GM18519 (cell line): Measurements from ENCODE around the gene HM13.
"Not testable (repeated sequence)": the region's sequence is repeated elsewhere in the genome, so short reads cannot be mapped to it uniquely, and the experiment has no call there.

Experiments
- ATAC-seq: cut with Tn5 transposase; IDR thresholded peaks from one replicate; pipeline ENCODE4 v1.9.1; 2021; ENCODE audit warnings: mild to moderate bottlenecking, moderate library complexity; ENCODE audit not compliant: unreplicated experiment, low FRiP score

The HM13 gene

DNA sequence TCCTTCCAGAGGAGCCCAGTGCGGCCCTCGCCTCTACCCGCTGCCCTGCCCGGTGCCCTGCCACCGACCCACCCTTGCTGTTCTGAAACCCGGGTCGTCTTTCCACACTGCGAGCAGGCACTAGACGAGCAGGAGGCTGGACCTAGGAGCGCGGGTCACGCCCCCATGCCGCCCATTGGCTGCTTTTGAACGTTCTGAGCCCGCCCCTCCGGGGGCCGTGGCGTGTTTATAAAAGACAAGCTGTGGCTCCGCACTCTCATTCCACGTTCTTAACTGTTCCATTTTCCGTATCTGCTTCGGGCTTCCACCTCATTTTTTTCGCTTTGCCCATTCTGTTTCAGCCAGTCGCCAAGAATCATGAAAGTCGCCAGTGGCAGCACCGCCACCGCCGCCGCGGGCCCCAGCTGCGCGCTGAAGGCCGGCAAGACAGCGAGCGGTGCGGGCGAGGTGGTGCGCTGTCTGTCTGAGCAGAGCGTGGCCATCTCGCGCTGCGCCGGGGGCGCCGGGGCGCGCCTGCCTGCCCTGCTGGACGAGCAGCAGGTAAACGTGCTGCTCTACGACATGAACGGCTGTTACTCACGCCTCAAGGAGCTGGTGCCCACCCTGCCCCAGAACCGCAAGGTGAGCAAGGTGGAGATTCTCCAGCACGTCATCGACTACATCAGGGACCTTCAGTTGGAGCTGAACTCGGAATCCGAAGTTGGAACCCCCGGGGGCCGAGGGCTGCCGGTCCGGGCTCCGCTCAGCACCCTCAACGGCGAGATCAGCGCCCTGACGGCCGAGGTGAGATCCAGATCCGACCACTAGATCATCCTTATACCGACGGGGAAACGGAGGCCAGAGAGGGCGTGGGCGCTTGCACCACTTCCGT is 91.0 kb downstream of the HM13 start, which contains the start of gene ID1:
Gene ID1 (plus strand): TSS at position 259 of the 871 bp plus-strand sequence. CDS start 99 bp downstream, at position 358.
- ATAC-seq = peak; percentile 63

- ATAC-seq = no peak
Observed at GRCh38 chr20:31605902-31606803, 91.9 kb downstream of the HM13 start.

DNA sequence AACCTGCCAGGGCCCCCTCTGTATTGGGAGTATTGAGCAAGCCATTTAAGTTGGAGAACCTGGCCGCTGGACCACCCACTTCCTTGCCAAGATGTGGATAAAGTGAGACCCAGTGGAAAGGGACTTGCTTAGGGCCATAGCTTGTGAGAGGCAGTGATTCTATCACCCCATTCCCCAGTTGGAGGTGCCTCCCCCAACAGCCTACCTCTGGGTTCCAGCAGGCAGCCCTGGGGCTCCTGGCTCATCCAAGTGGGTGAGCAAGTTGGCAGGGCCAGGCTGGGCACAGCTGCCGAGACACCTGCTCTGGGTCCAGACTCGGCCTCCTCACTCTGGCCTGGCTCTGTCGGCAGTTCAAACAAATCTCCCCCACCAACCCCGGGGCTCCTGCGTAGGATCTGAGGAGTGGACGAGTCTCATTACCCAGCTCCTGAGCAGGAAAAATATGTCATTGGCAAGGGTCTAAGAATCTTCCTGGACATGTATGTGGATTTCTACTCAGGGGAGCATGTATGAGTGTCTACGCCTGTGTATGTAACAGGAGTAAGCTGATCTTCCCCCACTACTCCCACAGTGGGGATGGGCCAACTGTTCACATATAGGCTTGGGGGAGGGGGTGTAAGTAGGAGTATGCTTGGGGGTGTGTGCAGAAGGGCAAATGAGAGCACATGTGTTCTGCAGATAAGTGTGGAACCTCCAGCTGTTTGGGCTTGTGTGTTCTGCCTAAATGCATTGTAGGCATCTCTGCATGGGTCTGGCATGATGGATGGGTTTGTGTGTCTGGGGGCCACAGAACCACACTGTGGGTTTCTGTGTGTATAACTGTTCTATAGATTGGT is 92.8 kb downstream of the HM13 start:
- ATAC-seq = no peak

- no peak for ATAC-seq
Observed at GRCh38 chr20:31607640-31608250, 93.5 kb downstream of the HM13 start.

DNA sequence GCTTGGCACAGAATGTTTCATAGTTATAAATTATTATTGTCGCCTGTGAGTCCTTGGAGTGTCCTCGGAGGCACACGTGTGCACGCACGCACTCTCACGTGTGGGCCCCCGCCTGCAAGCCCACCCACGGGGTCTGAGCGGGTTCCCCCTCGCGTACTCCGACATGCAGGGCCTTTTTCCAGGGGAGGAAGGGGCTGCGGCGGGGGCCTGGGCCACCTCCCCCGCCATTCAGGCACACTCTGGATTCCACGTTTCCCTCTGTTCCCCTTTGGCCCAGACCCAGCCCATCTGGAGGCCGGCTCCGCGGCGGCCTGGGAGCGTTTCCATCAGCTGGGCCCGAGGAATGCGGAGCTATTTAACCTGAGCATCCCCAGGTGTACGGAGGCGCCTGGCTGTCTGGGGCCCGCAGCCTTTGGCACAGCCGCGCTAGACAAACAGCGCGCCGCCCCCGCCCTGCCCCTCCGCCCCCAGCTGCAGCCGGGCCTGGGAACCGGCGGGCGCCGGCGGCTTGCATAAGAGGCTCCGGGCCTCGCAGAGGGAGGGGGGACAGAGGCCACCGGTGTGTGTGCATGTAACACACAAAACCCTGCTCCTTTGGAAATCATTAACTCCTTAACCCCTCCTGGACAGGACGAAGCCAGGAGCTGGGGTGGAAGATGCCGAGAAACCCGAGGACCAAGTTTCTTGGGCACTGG is 94.2 kb downstream of the HM13 start:
- ATAC-seq = no peak

GRCh38 chr20:31612271-31612640 is 98.0 kb downstream of the HM13 start:
- not testable (repeated sequence) for ATAC-seq

GRCh38 chr20:31615416-31615815 is 101.2 kb downstream of the HM13 start:
- ATAC-seq = no peak

- no peak for ATAC-seq
Observed at GRCh38 chr20:31617432-31618104, 103.3 kb downstream of the HM13 start.
